NT2/D1 (cell line): ENCODE results near the gene HOXC4.
"Not testable (repeated sequence)": the region's sequence is repeated elsewhere in the genome, so short reads cannot be mapped to it uniquely, and the experiment has no call there.

Source experiments
- SUZ12 ChIP-seq: IDR thresholded peaks from 2 replicates; pipeline ENCODE4 v1.6.1; 2011; ENCODE audit not compliant: insufficient read length, insufficient read depth; ENCODE audit errors: extremely low read depth
- YY1 ChIP-seq: IDR thresholded peaks from 2 replicates; pipeline ENCODE4 v1.6.1; 2011; ENCODE audit not compliant: insufficient read length, insufficient read depth
- ZNF274 ChIP-seq: IDR thresholded peaks from 2 replicates; pipeline ENCODE4 v1.6.1; 2011; ENCODE audit warnings: mild to moderate bottlenecking, low read depth, low read length

- TF ChIP-seq YY1, ZNF274, SUZ12: not testable (repeated sequence)
Measured at GRCh38 chr12:54100588-54100987, 47.0 kb downstream of the HOXC4 start.
